Ascending aorta (tissue), 2 donors: ENCODE measurements around the gene MAP3K19. TPM values are rescaled to one million over a fixed set of nuclear protein-coding genes. Genes with fewer than 3 reads are reported as not detected.

Source experiments
- DNase-seq, 2 donors: peaks; one replicate each; pipeline ENCODE4 v3.0.0-alpha.2; 2019; ENCODE audit warnings: low spot score in 2 of 2
- H3K27ac ChIP-seq, 2 donors: fragments of 200-600 bp; sonication (generic); one replicate each; pipeline ENCODE4 v1.5.1; 2016 to 2017; ENCODE audit warnings: mild to moderate bottlenecking in 1 of 2
- H3K27me3 ChIP-seq: fragments of 200-600 bp; sonication (generic); one replicate; pipeline ENCODE4 v1.5.1; 2017
- H3K36me3 ChIP-seq, 2 donors: fragments of 200-600 bp; sonication (generic); one replicate each; pipeline ENCODE4 v1.5.1; 2016
- H3K4me1 ChIP-seq, 2 donors: fragments of 200-600 bp; sonication (generic); one replicate each; pipeline ENCODE4 v1.5.1; 2016 to 2017; ENCODE audit warnings: mild to moderate bottlenecking in 1 of 2
- H3K4me3 ChIP-seq, 2 donors: fragments of 200-600 bp; sonication (generic); one replicate each; pipeline ENCODE4 v1.5.1; 2016 to 2017; ENCODE audit warnings: mild to moderate bottlenecking in 1 of 2
- H3K9me3 ChIP-seq, 2 donors: fragments of 200-600 bp; sonication (generic); one replicate each; pipeline ENCODE4 v1.5.1; 2016
- CTCF ChIP-seq, 3 experiments: fragments of 200-600 bp in 2 of 3; fragments of 450-650 bp in 1 of 3; sonication (generic) in 2 of 3; IDR thresholded peaks; one replicate each; pipeline ENCODE4 v1.5.1; 2016 to 2019; ENCODE audit warnings: antibody characterized with exemption in 3 of 3, mild to moderate bottlenecking in 1 of 3, moderate library complexity in 1 of 3
- intact Hi-C: fragments of 100-400 bp; cut with DNase I; formaldehyde crosslinking; loops from one replicate; pipeline ENCODE4 v1.15.1; 2023
- total RNA-seq: library from RNA; depleted of rRNA; stranded (reverse); fragments of >200 nt; gene quantifications from one replicate; pipeline ENCODE4 v1.1.0, GENCODE V29; 2016

MAP3K19 gene
- total RNA-seq, 1 donor from 2014 or later = not detected

DNA sequence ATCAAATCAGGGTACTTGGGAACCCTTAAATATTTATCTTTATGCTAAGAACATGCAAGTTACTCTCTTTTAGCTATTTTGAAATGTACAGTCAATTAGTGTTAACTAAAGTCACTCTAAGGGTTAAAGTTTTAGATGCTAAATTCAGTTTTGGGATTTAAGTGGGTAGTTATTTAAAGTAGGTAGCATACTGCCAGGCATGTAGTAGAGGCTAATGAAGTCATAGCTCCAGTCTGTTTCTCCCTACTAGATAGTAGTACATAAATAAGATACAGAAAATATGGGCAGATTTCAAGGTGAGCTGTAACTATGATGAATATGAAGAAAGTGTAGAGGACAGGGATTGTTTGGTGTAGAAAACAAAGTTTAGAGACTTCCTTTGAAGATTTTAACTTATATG, 12.3 kb upstream of the MAP3K19 start:
- H3K4me1 ChIP-seq = peaks cover 5 to 33% of the 10 kb centered on the region in 2 donors
- intact Hi-C loops = loop anchor here (10.0 kb wide), 2 partner anchors 815 to 925 kb away; partner anchors contain the start of genes DARS1 and MCM6
- no peaks in the 10 kb centered on the region for H3K9me3 ChIP-seq
- no peak for TF ChIP-seq CTCF (IDR thresholded peaks at IDR 0.05)
- peaks cover 12 to 26% of the 10 kb centered on the region in 2 donors for H3K36me3 ChIP-seq
- no peak overlapping the region for H3K27ac ChIP-seq
- H3K4me3 ChIP-seq = no peak overlapping the region
- no peaks in the 10 kb centered on the region for H3K27me3 ChIP-seq
- DNase-seq = no peak

GRCh38 chr2:135056790-135057189, 9.5 kb upstream of the MAP3K19 start:
- no peak for TF ChIP-seq CTCF (IDR thresholded peaks at IDR 0.05)
- intact Hi-C loops = loop anchor here (10.0 kb wide), 2 partner anchors 818 to 928 kb away; partner anchors contain the start of genes DARS1 and MCM6
- peaks cover 12 to 21% of the 10 kb centered on the region in 2 donors for H3K36me3 ChIP-seq
- H3K27ac ChIP-seq = peak overlapping the region in 1 of 2 donors; percentile 97
- H3K9me3 ChIP-seq = no peaks in the 10 kb centered on the region
- H3K4me1 ChIP-seq = peaks cover 5 to 38% of the 10 kb centered on the region in 2 donors
- DNase-seq = no peak
- no peak overlapping the region for H3K4me3 ChIP-seq
- no peaks in the 10 kb centered on the region for H3K27me3 ChIP-seq

DNA sequence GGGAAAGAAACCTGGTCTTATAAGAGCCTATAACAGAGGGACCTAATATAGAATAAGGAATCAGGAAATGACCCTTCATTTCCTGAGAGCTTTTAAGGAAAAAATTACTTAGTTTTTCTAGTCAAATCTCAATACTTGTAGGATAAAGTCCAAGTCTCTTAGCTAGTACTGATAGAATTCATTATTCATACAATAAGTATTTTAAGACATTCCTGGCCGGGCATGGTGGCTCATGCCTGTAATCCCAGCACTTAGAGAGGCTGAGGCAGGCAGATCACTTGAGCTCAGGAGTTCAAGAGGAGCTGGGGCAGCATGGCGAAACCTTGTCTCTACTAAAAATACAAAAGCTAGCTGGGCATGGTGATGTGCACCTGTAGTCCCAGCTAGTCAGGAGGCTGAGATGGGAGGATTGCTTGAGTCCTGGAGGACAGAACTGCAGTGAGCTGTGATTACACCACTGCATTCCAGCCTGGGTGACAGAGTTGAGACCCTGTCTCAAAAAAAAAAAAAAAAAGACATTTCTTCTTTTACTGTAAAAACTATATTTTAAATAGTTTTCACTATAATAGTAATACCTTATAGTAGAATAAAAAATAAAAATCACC, 8.0 kb upstream of the MAP3K19 start:
- no peaks in the 10 kb centered on the region for H3K9me3 ChIP-seq
- H3K4me3 ChIP-seq = peak overlapping the region in 1 of 2 donors; percentile 22
- peaks cover 2 to 6% of the 10 kb centered on the region in 2 donors for H3K36me3 ChIP-seq
- peaks cover 5 to 44% of the 10 kb centered on the region in 2 donors for H3K4me1 ChIP-seq
- no peaks in the 10 kb centered on the region for H3K27me3 ChIP-seq
- intact Hi-C loops = loop anchor here (10.0 kb wide), 2 partner anchors 820 to 930 kb away; partner anchors contain the start of genes DARS1 and MCM6
- peak in 1 of 2 donors; percentile 71 for DNase-seq
- H3K27ac ChIP-seq = peak overlapping the region; percentile 96 to 97
- TF ChIP-seq CTCF (IDR thresholded peaks at IDR 0.05) = no peak

GRCh38 chr2:135052997-135053474, 5.8 kb upstream of the MAP3K19 start:
- Histone ChIP-seq H3K27me3 (no peaks in the 10 kb centered on the region), H3K36me3 (peaks cover 0 to 6% of the 10 kb centered on the region in 2 donors), H3K4me1 (peaks cover 5 to 39% of the 10 kb centered on the region in 2 donors), H3K9me3 (no peaks in the 10 kb centered on the region), H3K4me3 (peak overlapping the region; percentile 71 to 75), H3K27ac (peak overlapping the region; percentile 96 to 97)
- intact Hi-C loops = loop anchor here (1.0 to 10.0 kb wide), 5 partner anchors 136 to 932 kb away; partner anchors contain the start of genes CCNT2, DARS1, MCM6 and R3HDM1
- no peak for TF ChIP-seq CTCF (IDR thresholded peaks at IDR 0.05)
- no peak for DNase-seq

GRCh38 chr2:135052042-135052876, 5.0 kb upstream of the MAP3K19 start, which contains the start of gene RAB3GAP1:
TSS of gene RAB3GAP1 (plus strand) at chr2:135052292. CDS start at chr2:135052308, 16 bp downstream.
- H3K27ac ChIP-seq = peak within 1 kb of the TSS; percentile 96 to 97
- H3K27me3 ChIP-seq = no peaks in the 10 kb centered on the region
- peaks cover 0 to 6% of the 10 kb centered on the region in 2 donors for H3K36me3 ChIP-seq
- DNase-seq = peak; percentile 33 to 90
- intact Hi-C loops = loop anchor here (1.0 to 10.0 kb wide), 5 partner anchors 135 to 933 kb away; partner anchors contain the start of genes CCNT2, DARS1, MCM6 and R3HDM1
- TF ChIP-seq CTCF (IDR thresholded peaks at IDR 0.05) = no peak
- H3K9me3 ChIP-seq = no peaks in the 10 kb centered on the region
- peak within 1 kb of the TSS; percentile 71 to 75 for H3K4me3 ChIP-seq
- H3K4me1 ChIP-seq = peaks cover 5 to 35% of the 10 kb centered on the region in 2 donors
